Measurements from ENCODE around the gene COX4I2.
A peak's percentile ranks its signal among the peaks of the same experiment; 100 is the strongest.
"Not testable (repeated sequence)": the region's sequence is repeated elsewhere in the genome, so short reads cannot be mapped to it uniquely, and the experiment has no call there.

COX4I2 gene

DNA sequence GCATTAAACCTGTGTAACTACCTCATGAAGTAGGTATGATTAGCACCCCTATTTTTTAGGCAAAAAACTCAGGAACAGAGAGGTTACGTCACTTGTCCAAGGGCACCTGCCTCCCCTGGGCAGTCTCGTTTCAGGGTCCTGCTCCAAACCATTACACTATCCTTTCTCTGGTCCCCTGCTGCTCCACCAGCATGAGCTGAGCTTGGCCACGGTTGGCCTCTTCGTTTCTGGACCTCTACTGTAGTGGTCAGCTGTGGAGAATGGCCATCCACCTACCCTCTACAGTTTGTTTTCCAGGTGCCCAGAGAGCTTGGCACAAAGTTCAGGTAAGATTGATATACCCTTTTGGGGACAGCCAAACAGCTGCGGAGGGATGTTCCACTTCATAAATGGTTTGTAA, 16.8 kb downstream of the COX4I2 start:
- DNase-seq (ENCODE audit: low spot score) = no peak

DNA sequence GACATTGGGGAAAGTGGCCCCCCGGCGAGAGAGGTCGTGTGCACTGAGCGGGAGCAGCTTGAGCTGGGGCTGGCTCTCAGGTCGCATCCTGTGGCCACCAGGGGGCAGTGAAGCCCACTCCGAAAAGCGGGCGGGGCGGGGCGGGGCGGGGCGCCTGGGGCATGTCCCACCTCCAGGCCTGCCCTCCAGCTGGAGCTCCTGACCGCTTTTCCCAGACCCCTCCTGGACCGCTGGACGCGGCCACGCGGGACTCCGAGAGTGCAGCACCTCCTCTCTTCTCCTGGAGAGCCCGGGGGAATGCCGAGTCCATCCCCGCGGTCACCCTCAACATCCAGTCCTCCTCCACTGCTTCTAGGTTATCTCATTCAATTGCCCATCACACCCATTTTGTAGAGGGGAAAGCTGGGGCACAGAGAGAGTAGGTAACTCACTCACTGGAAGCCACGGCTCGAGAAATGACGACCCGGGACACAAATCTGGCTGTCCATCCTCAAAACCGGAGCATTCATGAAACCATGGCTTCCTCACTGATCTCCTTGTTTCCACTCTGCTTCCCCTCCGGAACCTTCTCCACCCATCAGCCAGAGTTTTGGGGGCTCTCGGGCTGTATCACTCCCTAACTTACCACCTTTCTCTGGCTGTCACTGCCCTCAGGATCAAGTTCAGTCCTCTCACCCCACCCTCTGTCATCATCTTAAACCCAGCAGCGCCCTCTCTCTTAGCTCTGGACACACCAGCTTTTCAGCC, 24.1 kb downstream of the COX4I2 start:
- DNase-seq (ENCODE audit: low spot score) = peak; percentile 86

- no peak for DNase-seq (ENCODE audit: low spot score)
Observed at GRCh38 chr20:31662372-31662854, 24.7 kb downstream of the COX4I2 start.

DNA sequence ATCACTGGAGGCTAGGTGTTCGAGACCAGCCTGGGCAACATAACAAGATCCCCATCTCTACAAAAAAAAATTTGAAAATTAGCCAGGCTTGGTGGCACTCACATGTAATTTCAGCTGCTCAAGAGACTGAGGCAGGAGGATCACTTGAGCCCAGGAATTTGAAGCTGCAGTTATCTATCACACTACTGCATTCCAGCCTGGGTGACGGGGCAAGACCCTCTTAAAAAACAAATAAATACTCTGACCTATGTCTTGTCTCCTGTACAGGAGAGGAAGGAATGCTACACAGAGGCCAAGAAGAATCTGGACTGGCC, 25.8 kb downstream of the COX4I2 start:
- no peak for DNase-seq (ENCODE audit: low spot score)

GRCh38 chr20:31663838-31664695, 26.4 kb downstream of the COX4I2 start:
- no peak for DNase-seq (ENCODE audit: low spot score)

DNA sequence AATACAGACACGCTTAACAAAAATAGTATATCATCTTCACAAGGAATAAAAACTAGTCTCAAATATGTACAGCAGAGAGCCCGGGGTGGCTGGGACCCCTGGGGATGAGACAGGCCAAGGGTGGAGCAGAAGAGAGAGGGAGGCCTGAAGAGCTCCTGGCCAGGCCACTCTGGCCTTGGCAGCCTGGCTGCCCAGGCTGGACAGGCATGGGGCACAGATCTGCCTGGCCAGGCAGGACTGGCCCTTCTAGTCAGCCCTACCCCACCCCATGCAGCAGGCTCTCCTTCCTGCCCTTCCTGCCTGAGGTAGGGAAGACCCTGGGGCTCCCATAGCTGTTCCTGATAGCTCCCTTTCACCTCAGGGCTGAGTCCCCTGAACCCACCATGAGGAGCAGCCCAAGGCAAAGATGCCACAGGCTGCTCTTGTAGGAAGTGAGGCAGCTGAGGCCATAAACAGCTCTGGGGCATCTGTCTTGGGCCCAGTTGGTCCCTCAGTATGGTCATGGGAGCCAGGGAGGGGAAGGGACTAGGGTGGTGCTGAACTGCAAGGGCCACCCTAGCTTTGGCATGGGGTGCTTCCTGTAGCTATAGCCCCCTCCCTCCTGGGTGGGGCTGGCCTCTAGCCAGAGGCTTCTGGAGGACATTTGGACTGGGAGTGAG, 27.1 kb downstream of the COX4I2 start:
- DNase-seq (ENCODE audit: low spot score) = no peak

GRCh38 chr20:31665753-31666152, 28.0 kb downstream of the COX4I2 start:
- DNase-seq (ENCODE audit: low spot score) = no peak

- DNase-seq (ENCODE audit: low spot score) = no peak
Observed at GRCh38 chr20:31666258-31667042, 28.7 kb downstream of the COX4I2 start.

DNA sequence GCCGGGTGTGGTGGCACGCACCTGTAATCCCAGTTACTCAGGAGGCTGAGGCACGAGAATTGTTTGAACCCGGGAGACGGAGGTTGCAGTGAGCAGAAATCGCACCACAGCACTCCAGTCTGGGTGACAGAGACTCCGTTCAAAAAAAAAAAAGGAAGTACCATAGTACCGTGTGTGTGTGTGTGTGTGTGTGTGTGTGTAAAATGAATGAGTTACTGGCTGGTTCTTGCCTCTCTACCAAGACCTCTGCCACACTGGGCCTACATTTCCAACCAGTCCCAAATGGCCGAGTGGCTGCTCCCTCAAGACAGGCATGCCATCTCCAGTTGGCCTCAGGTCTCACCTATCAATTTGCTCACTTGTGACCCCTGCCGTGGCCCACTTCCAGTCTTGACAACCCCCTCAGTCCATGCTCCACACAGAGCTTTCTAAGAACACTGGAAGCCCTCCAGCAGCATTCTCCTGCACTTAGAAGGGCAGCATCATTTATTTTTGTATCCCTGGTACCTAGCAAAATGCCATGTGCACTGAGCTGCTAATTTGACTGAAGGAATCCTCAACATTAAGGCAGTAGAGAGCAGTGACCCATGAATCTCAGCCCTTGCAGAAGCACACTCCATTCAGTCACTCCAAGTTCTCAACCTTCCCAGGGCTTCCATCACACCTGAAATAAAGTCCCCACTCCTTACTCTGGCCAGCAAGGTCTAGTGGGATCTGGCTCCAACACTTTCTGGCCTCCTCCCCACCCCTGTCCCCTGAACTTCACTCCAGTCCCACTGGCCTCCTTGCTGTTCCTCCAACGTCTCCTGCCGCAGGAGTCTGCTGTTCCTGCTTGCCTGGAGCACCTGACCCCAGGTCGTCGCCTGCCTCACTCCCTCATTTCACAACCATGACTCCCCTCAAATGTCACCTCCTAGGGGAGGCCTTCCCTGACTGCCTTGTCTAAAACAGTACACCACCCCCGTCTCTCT, 29.9 kb downstream of the COX4I2 start:
- no peak for DNase-seq (ENCODE audit: low spot score)

DNA sequence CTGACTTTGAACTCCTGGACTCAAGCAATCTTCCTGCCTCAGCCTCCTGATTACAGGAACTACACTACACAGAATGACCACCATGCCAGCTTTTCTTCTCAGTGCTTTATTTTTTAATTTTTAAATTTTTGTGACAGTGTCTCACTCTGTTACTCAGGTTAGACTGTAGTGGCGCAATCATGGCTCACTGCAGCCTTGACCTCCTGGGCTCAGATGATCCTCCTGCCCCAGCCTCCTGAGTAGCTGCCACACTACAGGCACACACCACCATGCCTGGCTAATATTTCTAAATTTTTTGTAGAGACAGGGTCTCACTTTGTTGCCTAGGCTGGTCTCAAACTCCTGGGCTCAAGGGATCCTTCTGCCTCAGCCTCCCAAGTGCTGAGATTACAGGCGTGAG, 31.2 kb downstream of the COX4I2 start:
- not testable (repeated sequence) for DNase-seq (ENCODE audit: low spot score)

DNA sequence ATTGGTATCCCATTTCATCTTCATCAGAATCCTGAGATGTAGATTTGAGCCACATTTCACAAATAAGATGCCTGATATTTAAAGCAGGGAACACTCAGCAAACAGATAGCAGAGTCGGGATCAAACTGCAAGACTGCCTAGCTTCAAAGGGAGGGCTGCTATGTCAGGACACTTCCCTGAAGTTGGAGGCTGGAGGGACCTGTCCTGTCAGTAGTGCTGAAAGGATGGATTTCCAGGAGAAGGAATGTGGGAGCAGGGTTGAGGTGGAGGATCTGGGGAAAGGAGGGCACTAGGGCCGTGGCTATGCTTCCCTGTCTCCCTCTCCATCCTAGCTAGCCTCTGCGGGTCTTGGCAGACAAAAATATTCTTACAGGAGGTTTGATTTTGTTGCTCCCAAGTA, 32.2 kb downstream of the COX4I2 start:
- peak; percentile 42 for DNase-seq (ENCODE audit: low spot score)

DNA sequence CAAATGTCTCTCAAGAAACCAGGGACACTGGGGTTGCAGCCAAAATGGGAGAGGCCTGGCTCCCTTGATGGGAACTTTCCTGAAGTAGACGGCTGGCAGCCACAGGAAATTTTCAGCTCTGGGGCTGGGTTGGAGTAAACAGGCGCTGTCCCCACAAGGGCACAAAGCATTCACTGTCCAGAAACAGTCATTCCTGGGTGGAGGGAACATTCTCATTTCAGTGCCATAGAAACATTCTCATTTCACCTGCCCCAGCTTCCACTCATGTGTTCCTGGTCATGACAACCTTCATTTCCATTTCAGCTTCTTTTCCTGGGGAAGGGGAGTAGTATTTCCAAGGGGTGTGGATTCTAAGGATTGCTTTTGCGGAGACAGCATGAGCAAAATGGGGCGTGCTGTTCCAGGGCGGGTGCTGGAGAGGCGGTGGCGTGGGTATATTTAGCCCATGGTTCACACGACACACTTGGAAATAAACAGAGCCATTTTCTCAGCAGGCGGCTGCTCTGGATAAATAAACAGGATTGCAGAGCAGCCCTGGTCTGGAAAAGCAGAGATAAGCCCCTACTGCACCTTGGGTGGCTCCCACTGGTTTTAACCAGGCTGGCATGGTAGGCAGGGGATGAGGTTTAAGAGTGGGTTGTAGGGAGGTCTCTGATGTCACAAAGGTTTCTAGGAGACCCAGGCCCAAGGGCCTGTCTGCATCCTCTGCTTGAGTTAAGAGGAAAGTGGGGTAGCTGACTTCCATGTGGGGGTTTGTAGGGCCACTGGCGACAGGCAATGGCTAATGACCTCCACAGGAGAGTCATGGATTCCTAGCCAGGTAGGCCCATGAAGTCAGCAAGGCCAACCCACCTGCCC, 32.9 kb downstream of the COX4I2 start:
- peak; percentile 84 for DNase-seq (ENCODE audit: low spot score)

- DNase-seq (ENCODE audit: low spot score) = no peak
Observed at GRCh38 chr20:31671324-31671723, 33.6 kb downstream of the COX4I2 start.

GRCh38 chr20:31673435-31673834, 35.7 kb downstream of the COX4I2 start:
- DNase-seq (ENCODE audit: low spot score) = no peak

DNA sequence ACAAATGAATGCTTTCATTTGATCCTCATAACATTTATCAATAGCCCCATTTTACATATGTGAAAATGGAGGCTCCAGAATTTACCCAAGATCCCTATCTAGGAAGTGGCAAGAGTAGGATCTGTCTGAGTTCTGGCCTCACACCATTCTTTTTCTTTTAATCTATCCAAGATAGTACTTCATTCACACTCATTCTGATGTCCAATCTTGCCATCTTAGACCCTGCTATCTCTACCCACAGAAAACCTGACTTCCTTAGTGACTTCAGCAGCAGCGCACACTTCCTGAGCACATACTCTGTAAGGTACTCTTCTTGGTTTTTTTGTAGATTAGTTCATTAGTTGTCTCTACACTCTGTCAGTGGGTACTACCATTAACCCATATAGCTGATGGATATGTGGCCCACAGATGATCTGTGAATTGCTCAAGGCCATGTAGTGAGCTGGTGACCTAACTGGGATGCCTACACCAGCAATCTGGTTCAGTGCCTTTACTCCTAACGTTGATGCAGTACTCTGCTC, 36.3 kb downstream of the COX4I2 start:
- no peak for DNase-seq (ENCODE audit: low spot score)

DNA sequence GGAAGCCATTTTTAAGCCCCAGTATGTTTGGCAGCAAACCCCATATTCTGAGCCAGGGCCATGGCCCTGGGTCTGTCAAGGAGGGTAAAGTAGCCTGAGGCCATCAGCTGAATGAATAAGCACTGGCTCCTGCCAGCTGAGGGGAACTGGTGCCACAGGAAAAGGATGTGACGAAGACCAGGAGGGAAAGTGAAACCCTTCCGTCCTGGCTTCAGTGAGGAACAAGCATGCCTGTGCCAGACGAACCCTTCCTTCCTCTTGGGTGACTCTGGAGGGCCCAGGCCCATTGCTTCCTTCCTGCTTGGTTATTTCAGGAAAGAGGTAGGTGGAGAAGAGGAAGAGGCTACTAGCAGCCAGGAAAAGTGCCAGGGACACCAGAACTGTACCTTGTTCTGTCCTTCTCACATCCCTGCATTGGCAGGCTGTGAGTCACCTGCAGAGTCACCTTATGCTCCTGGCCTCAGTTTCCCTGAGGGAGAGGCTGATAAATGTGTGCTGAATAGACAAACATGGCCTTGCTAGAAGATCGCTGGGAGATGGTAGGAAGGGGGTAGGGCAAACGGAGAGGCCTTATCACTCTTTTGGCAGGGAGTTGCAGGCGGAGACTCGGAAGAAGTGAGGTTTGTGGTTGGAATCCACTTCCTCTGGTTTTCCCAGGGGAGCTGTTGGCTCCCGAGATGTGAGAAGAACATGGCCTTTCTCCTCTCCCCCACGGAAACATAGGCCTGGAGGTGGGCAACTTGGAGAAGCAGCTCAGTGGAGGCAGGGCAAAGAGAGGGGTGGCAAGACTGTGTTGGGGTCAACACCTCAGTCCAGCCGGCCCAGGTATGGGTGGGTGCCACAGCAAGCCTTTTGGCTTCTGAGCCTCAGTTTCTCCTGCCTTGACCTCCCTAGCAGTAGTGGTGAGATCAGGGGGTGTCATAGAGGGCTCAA, 37.4 kb downstream of the COX4I2 start:
- peak; percentile 80 for DNase-seq (ENCODE audit: low spot score)

GRCh38 chr20:31675828-31676608, 38.3 kb downstream of the COX4I2 start:
- DNase-seq (ENCODE audit: low spot score) = peak; percentile 38

DNA sequence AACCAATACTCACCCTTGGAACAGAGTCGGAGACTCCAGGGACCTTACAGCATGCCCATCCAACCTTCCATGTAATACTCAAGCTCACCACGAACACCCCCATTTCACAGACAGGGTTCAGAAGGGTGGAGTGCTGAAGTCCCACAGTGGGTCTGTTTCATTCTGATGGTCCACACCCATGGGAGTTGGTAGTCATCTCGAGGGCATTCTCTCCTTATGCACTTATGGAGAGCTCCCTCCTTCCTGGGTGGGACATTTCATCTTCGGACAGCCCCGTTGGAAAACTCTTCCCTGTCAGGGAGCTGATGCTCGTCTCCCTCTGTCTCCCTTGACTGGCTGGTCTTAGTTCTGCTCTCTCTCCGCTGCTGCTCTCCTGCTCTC, 38.9 kb downstream of the COX4I2 start:
- DNase-seq (ENCODE audit: low spot score) = no peak

Data from hepatic stellate cell (primary cell).